ENCODE data around the gene GUCA1C.

GRCh38 chr3:108953700-108954099, at the start of gene GUCA1C:
- TF ChIP-seq CTCF (IDR thresholded peaks at IDR 0.05) (no peak), POLR2A (IDR thresholded peaks at IDR 0.05) (no peak)

Data from prostate gland (tissue), 2 donors.